ENCODE measurements around the gene CD37. TPM values are rescaled to one million over a fixed set of nuclear protein-coding genes. Genes with fewer than 3 reads are reported as not detected.
"Not testable (repeated sequence)": the region's sequence is repeated elsewhere in the genome, so short reads cannot be mapped to it uniquely, and the experiment has no call there.

Gene CD37
- total and polyA plus RNA-seq, 12 donors: 0.61 to 27.1 (median 14.6) TPM

- H3K4me3 ChIP-seq: no peak overlapping the region
- H3K27ac ChIP-seq: no peak overlapping the region
- H3K36me3 ChIP-seq (replicated peaks in 1 of 2): no peaks in the 10 kb centered on the region
- DNase-seq: no peak
- intact Hi-C loops (cut with DNase I): no loop called here
- 77 to 86% (median 81%) methylated on average over 3 of the region's 3 CpGs for WGBS, 4 donors
- no peaks in the 10 kb centered on the region for H3K27me3 ChIP-seq
- TF ChIP-seq CTCF (IDR thresholded peaks at IDR 0.05) (no peak), POLR2A (IDR thresholded peaks at IDR 0.05) (no peak)
- H3K4me1 ChIP-seq (replicated peaks in 1 of 2): no peaks in the 10 kb centered on the region
- H3K9me3 ChIP-seq (replicated peaks in 1 of 3): no peaks in the 10 kb centered on the region
Measured at GRCh38 chr19:49290517-49290916, 44.7 kb upstream of the CD37 start.

- no peak overlapping the region for H3K4me3 ChIP-seq
- H3K4me1 ChIP-seq (replicated peaks in 1 of 2): no peaks in the 10 kb centered on the region
- H3K36me3 ChIP-seq (replicated peaks in 1 of 2): no peaks in the 10 kb centered on the region
- no peak overlapping the region for H3K27ac ChIP-seq
- H3K9me3 ChIP-seq (replicated peaks in 1 of 3): no peaks in the 10 kb centered on the region
- no peaks in the 10 kb centered on the region for H3K27me3 ChIP-seq
- TF ChIP-seq POLR2A (IDR thresholded peaks at IDR 0.05) (no peak), CTCF (IDR thresholded peaks at IDR 0.05) (no peak)
- intact Hi-C loops (cut with DNase I): no loop called here
- no peak for DNase-seq
- 74 to 84% (median 80%) methylated on average over 6 of the region's 6 CpGs for WGBS, 4 donors
Measured at GRCh38 chr19:49294401-49294800, 40.8 kb upstream of the CD37 start.

- no peaks in the 10 kb centered on the region for H3K4me1 ChIP-seq (replicated peaks in 1 of 2)
- TF ChIP-seq CTCF (IDR thresholded peaks at IDR 0.05): no peak
- no peak for TF ChIP-seq POLR2A (IDR thresholded peaks at IDR 0.05)
Measured at GRCh38 chr19:49295208-49295880, 39.9 kb upstream of the CD37 start.

GRCh38 chr19:49297403-49297802 is 37.8 kb upstream of the CD37 start:
- 80 to 87% (median 83%) methylated on average over 3 of the region's 3 CpGs for WGBS, 4 donors
- H3K4me3 ChIP-seq: no peak overlapping the region
- TF ChIP-seq CTCF (IDR thresholded peaks at IDR 0.05): no peak
- TF ChIP-seq POLR2A (IDR thresholded peaks at IDR 0.05): no peak
- no peaks in the 10 kb centered on the region for H3K9me3 ChIP-seq (replicated peaks in 1 of 3)
- no peaks in the 10 kb centered on the region for H3K4me1 ChIP-seq (replicated peaks in 1 of 2)
- intact Hi-C loops (cut with DNase I): no loop called here
- H3K27ac ChIP-seq: no peak overlapping the region
- H3K36me3 ChIP-seq (replicated peaks in 1 of 2): no peaks in the 10 kb centered on the region
- DNase-seq: no peak
- H3K27me3 ChIP-seq: no peaks in the 10 kb centered on the region

More at GRCh38 chr19:49295208-49295880, 39.9 kb upstream of the CD37 start:
- Histone ChIP-seq H3K27ac (no peak overlapping the region), H3K27me3 (no peaks in the 10 kb centered on the region), H3K9me3 (replicated peaks in 1 of 3) (no peaks in the 10 kb centered on the region), H3K4me3 (no peak overlapping the region), H3K36me3 (replicated peaks in 1 of 2) (no peaks in the 10 kb centered on the region)
- no peak for DNase-seq
- WGBS, 4 donors: 75 to 81% (median 79%) methylated on average over 8 of the region's 8 CpGs
- intact Hi-C loops (cut with DNase I): no loop called here

GRCh38 chr19:49298653-49299052 is 36.6 kb upstream of the CD37 start:
- H3K4me3 ChIP-seq; intact Hi-C loops (cut with DNase I); H3K36me3 ChIP-seq (replicated peaks in 1 of 2); H3K9me3 ChIP-seq (replicated peaks in 1 of 3); H3K27ac ChIP-seq; H3K27me3 ChIP-seq; DNase-seq; H3K4me1 ChIP-seq (replicated peaks in 1 of 2): not testable (repeated sequence)
- WGBS, 4 donors: 82 to 91% (median 85%) methylated on average over 3 of the region's 3 CpGs

All from adrenal gland (tissue), 12 donors.